ENCODE results near the gene ZC2HC1C. TPM values are rescaled to one million over a fixed set of nuclear protein-coding genes. Genes with fewer than 3 reads are reported as not detected.

ZC2HC1C gene
- total RNA-seq, 2 experiments from 2014 or later = 1.4 to 2.1 TPM

GRCh38 chr14:75077794-75078193 lies 8.4 kb downstream of the ZC2HC1C start:
- peaks cover 6% of the 10 kb centered on the region for H3K36me3 Mint-ChIP-seq
- no peak overlapping the region for H3K27ac Mint-ChIP-seq
- no peaks in the 10 kb centered on the region for H3K27me3 Mint-ChIP-seq

DNA sequence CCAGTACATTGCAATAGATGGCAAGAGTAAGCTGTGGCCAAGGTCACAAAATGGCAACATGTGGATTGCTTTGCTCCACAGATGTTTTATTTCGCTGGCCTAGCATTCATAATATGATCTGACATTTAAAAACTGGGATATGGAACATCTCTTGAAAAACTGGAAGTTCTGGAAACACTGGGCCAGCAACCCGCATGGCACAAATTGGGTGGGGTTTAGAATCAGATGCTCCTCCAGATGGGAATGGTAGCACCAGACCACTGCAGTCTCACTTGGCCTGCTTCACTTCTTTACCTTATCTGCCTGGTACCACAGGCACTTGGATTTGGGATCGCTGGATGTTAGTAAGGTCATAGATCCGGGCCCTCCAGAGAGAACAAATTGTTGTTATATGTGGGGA lies 10.1 kb downstream of the ZC2HC1C start:
- no peaks in the 10 kb centered on the region for H3K9me3 Mint-ChIP-seq
- H3K27me3 Mint-ChIP-seq = no peaks in the 10 kb centered on the region
- no peaks in the 10 kb centered on the region for H3K4me1 Mint-ChIP-seq (ENCODE audit: low read depth)
- ChIA-PET POLR2A (no interaction called here), CTCF (interaction anchor here (1.3 to 2.9 kb wide), 4 partner anchors 9 to 224 kb away, joined by 3 to 14 read pairs (median 4); partner anchors contain the start of gene ACYP1)
- H3K4me3 Mint-ChIP-seq = no peak overlapping the region
- intact Hi-C loops (cut with micrococcal nuclease) = no loop called here
- H3K36me3 Mint-ChIP-seq = peaks cover 11% of the 10 kb centered on the region
- H3K27ac Mint-ChIP-seq = no peak overlapping the region
- no peak for DNase-seq

More at GRCh38 chr14:75077794-75078193, 8.4 kb downstream of the ZC2HC1C start:
- DNase-seq = no peak
- POLR2A ChIA-PET = no interaction called here
- CTCF ChIA-PET = interaction anchor here (1.8 to 2.9 kb wide), 2 partner anchors 10 to 173 kb away, joined by 6 to 14 read pairs; no protein-coding TSS in a partner anchor
- Mint-ChIP-seq H3K4me1 (ENCODE audit: low read depth) (no peaks in the 10 kb centered on the region), H3K9me3 (no peaks in the 10 kb centered on the region), H3K4me3 (no peak overlapping the region)
- intact Hi-C loops (cut with micrococcal nuclease) = no loop called here

DNA sequence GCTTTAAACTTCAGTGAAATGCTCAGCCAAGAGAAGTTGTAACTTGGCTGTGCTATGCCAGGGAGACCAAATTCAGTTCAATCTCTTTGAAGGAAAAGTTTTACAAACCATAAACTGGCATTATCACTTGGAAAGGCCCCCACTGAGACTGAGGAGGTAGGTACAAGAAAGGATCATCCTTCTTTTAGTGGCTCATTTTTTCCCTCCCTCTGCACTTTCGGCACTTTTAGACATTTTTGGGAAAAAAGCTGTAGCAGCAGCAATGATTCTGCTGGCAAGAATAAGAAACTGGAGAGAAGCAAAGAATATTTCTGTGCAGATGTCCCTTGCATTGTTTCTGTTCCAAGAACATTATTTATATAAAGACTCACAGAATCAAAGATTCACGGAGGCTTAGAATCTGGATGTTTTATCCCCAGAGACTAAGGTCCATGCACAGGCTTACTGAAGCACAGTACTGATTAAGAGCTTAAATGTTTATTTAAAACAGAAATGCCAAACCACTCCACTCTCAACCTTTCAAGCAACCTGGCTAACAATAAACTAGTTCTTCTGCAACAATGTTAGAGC lies 12.3 kb downstream of the ZC2HC1C start:
- Mint-ChIP-seq H3K36me3 (peaks cover 20% of the 10 kb centered on the region), H3K4me3 (no peak overlapping the region), H3K4me1 (ENCODE audit: low read depth) (no peaks in the 10 kb centered on the region), H3K27ac (no peak overlapping the region), H3K27me3 (no peaks in the 10 kb centered on the region), H3K9me3 (no peaks in the 10 kb centered on the region)
- ChIA-PET POLR2A (no interaction called here), CTCF (interaction anchor here (2.0 kb wide), 1 partner anchor 176 kb away, joined by 6 read pairs; no protein-coding TSS in a partner anchor)
- DNase-seq = no peak
- intact Hi-C loops (cut with micrococcal nuclease) = no loop called here

DNA sequence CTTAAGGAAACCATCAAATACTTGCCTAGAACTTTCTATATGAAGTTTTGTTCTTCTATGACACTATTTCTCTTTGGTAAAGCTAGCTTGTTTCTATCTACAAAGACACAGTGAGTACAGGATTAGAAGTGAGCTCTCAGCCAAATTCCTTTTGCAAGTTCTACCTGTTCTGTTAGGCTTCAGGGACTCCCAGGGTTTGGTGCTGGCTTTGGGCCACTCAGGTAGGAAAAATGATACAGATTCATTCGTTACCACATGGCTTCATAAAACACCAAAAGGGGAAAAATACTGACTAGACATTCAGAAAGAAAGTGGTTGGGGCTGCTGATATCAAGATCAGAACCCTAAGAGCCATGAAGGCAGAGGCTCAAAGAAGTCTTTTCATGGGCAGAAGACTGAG lies 13.8 kb downstream of the ZC2HC1C start:
- peaks cover 23% of the 10 kb centered on the region for H3K36me3 Mint-ChIP-seq
- intact Hi-C loops (cut with micrococcal nuclease) = no loop called here
- H3K27me3 Mint-ChIP-seq = no peaks in the 10 kb centered on the region
- DNase-seq = no peak
- no peaks in the 10 kb centered on the region for H3K9me3 Mint-ChIP-seq
- no peak overlapping the region for H3K4me3 Mint-ChIP-seq
- H3K4me1 Mint-ChIP-seq (ENCODE audit: low read depth) = no peaks in the 10 kb centered on the region
- CTCF ChIA-PET = interaction anchor here (2.0 to 7.3 kb wide), 2 partner anchors 178 to 222 kb away, joined by 6 to 71 read pairs; no protein-coding TSS in a partner anchor
- no peak overlapping the region for H3K27ac Mint-ChIP-seq
- POLR2A ChIA-PET = no interaction called here

- H3K27me3 Mint-ChIP-seq = no peaks in the 10 kb centered on the region
- DNase-seq = no peak
- H3K36me3 Mint-ChIP-seq = peaks cover 23% of the 10 kb centered on the region
- POLR2A ChIA-PET = no interaction called here
- H3K4me3 Mint-ChIP-seq = no peak overlapping the region
- CTCF ChIA-PET = interaction anchor here (1.0 to 7.3 kb wide), 2 partner anchors 138 to 223 kb away, joined by 3 to 71 read pairs; no protein-coding TSS in a partner anchor
- H3K4me1 Mint-ChIP-seq (ENCODE audit: low read depth) = no peaks in the 10 kb centered on the region
- no peak overlapping the region for H3K27ac Mint-ChIP-seq
- no peaks in the 10 kb centered on the region for H3K9me3 Mint-ChIP-seq
- intact Hi-C loops (cut with micrococcal nuclease) = no loop called here
Observed at GRCh38 chr14:75084513-75084912, 15.1 kb downstream of the ZC2HC1C start.

GRCh38 chr14:75088153-75088552 lies 18.7 kb downstream of the ZC2HC1C start:
- Mint-ChIP-seq H3K27ac (no peak overlapping the region), H3K9me3 (no peaks in the 10 kb centered on the region), H3K27me3 (no peaks in the 10 kb centered on the region), H3K36me3 (peaks cover 18% of the 10 kb centered on the region), H3K4me3 (no peak overlapping the region), H3K4me1 (ENCODE audit: low read depth) (no peaks in the 10 kb centered on the region)
- CTCF ChIA-PET = interaction anchor here (0.6 to 7.3 kb wide), 49 partner anchors 10 to 1605 kb away, joined by 3 to 71 read pairs (median 4); partner anchors contain the start of genes ACYP1, DLST, RPS6KL1 and ZC2HC1C
- POLR2A ChIA-PET = no interaction called here
- DNase-seq = no peak
- intact Hi-C loops (cut with micrococcal nuclease) = loop anchor here (1.0 kb wide), 2 partner anchors 143 to 227 kb away; no protein-coding TSS in a partner anchor

GRCh38 chr14:75088566-75089373 lies 19.3 kb downstream of the ZC2HC1C start:
- Mint-ChIP-seq H3K36me3 (peaks cover 16% of the 10 kb centered on the region), H3K4me1 (ENCODE audit: low read depth) (no peaks in the 10 kb centered on the region)
- POLR2A ChIA-PET = no interaction called here

GRCh38 chr14:75090353-75090752 lies 20.9 kb downstream of the ZC2HC1C start:
- ChIA-PET CTCF (interaction anchor here (1.4 to 4.2 kb wide), 4 partner anchors 42 to 230 kb away, joined by 5 to 25 read pairs (median 11); no protein-coding TSS in a partner anchor), POLR2A (no interaction called here)
- intact Hi-C loops (cut with micrococcal nuclease) = no loop called here
- no peaks in the 10 kb centered on the region for H3K4me1 Mint-ChIP-seq (ENCODE audit: low read depth)
- H3K27ac Mint-ChIP-seq = no peak overlapping the region
- H3K27me3 Mint-ChIP-seq = no peaks in the 10 kb centered on the region
- H3K36me3 Mint-ChIP-seq = peaks cover 16% of the 10 kb centered on the region
- H3K9me3 Mint-ChIP-seq = no peaks in the 10 kb centered on the region
- no peak for DNase-seq
- H3K4me3 Mint-ChIP-seq = no peak overlapping the region

More at GRCh38 chr14:75088566-75089373, 19.3 kb downstream of the ZC2HC1C start:
- intact Hi-C loops (cut with micrococcal nuclease) = loop anchor here (1.0 kb wide), 2 partner anchors 143 to 227 kb away; no protein-coding TSS in a partner anchor
- H3K27me3 Mint-ChIP-seq = no peaks in the 10 kb centered on the region
- H3K9me3 Mint-ChIP-seq = no peaks in the 10 kb centered on the region
- DNase-seq = peak; percentile 23
- H3K27ac Mint-ChIP-seq = no peak overlapping the region
- CTCF ChIA-PET = interaction anchor here (0.6 to 7.3 kb wide), 52 partner anchors 10 to 1605 kb away, joined by 3 to 71 read pairs (median 4); partner anchors contain the start of genes ACYP1, DLST, RPS6KL1 and ZC2HC1C
- H3K4me3 Mint-ChIP-seq = no peak overlapping the region

DNA sequence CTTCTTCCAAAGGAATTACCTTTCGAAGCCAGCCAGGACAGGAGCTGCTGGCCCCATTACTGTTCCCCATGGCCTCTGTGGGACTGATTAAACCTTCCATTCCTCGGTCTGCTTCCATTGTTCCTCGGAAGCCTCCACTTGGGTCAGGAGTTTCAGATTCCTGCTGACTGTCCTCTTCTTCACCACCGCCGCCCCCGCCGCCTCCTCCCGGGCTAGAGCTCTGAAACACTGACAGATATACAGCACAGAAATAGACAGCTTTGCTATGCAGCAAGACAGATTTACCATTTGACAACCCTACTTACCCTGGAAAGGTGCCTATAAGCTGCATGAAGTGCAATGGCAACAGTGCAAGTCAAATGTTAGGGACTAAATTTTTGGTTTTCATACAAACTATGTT lies 21.8 kb downstream of the ZC2HC1C start:
- CTCF ChIA-PET = interaction anchor here (1.8 to 4.2 kb wide), 3 partner anchors 146 to 231 kb away, joined by 5 to 25 read pairs (median 16); no protein-coding TSS in a partner anchor
- no peaks in the 10 kb centered on the region for H3K27me3 Mint-ChIP-seq
- no peaks in the 10 kb centered on the region for H3K4me1 Mint-ChIP-seq (ENCODE audit: low read depth)
- H3K9me3 Mint-ChIP-seq = no peaks in the 10 kb centered on the region
- no peak overlapping the region for H3K4me3 Mint-ChIP-seq
- POLR2A ChIA-PET = no interaction called here
- intact Hi-C loops (cut with micrococcal nuclease) = no loop called here
- H3K36me3 Mint-ChIP-seq = peaks cover 17% of the 10 kb centered on the region
- H3K27ac Mint-ChIP-seq = no peak overlapping the region
- no peak for DNase-seq

GRCh38 chr14:75092698-75093097 lies 23.3 kb downstream of the ZC2HC1C start:
- ChIA-PET POLR2A (no interaction called here), CTCF (interaction anchor here (0.7 to 2.9 kb wide), 2 partner anchors 64 to 147 kb away, joined by 3 to 16 read pairs; no protein-coding TSS in a partner anchor)
- Mint-ChIP-seq H3K36me3 (peaks cover 16% of the 10 kb centered on the region), H3K27me3 (no peaks in the 10 kb centered on the region), H3K9me3 (no peaks in the 10 kb centered on the region), H3K4me1 (ENCODE audit: low read depth) (no peaks in the 10 kb centered on the region), H3K27ac (no peak overlapping the region), H3K4me3 (no peak overlapping the region)
- intact Hi-C loops (cut with micrococcal nuclease) = no loop called here
- DNase-seq = no peak

DNA sequence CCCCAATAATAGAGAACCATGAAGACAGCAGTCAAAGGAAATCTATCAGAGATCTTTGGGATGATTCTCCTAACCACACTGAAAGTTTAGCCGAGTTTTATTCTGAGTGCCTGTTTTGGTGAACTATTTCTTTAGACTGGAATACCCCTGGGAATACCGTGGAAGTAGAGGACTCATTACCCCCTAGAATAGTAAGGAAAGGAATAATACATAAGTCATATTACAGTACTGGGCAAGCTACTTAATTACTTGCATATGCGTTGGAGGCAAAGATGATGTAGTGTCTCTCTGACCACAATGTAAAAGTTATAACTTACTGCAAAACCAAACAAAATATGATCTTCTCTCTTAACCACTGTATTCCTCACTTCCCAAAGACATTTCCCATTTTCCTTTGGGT lies 25.5 kb downstream of the ZC2HC1C start:
- Mint-ChIP-seq H3K27me3 (no peaks in the 10 kb centered on the region), H3K36me3 (peaks cover 31% of the 10 kb centered on the region), H3K27ac (no peak overlapping the region), H3K9me3 (no peaks in the 10 kb centered on the region), H3K4me3 (no peak overlapping the region), H3K4me1 (ENCODE audit: low read depth) (no peaks in the 10 kb centered on the region)
- POLR2A ChIA-PET = no interaction called here
- intact Hi-C loops (cut with micrococcal nuclease) = no loop called here
- no peak for DNase-seq
- CTCF ChIA-PET = interaction anchor here (1.4 kb wide), 1 partner anchor 189 kb away, joined by 4 read pairs; no protein-coding TSS in a partner anchor

- Mint-ChIP-seq H3K27me3 (no peaks in the 10 kb centered on the region), H3K27ac (no peak overlapping the region)
- CTCF ChIA-PET = interaction anchor here (1.0 kb wide), 1 partner anchor 235 kb away, joined by 4 read pairs; no protein-coding TSS in a partner anchor
Observed at GRCh38 chr14:75095690-75096089, 26.2 kb downstream of the ZC2HC1C start.

More at GRCh38 chr14:75095690-75096089, 26.2 kb downstream of the ZC2HC1C start:
- no peaks in the 10 kb centered on the region for H3K4me1 Mint-ChIP-seq (ENCODE audit: low read depth)
- no peak overlapping the region for H3K4me3 Mint-ChIP-seq
- POLR2A ChIA-PET = no interaction called here
- DNase-seq = no peak
- intact Hi-C loops (cut with micrococcal nuclease) = no loop called here
- H3K9me3 Mint-ChIP-seq = no peaks in the 10 kb centered on the region
- peaks cover 32% of the 10 kb centered on the region for H3K36me3 Mint-ChIP-seq

Data from activated CD4-positive, alpha-beta memory T cell treated with anti-CD3 and anti-CD28 coated beads for 36 hours (primary cell).